Measurements from ENCODE around the gene C6orf15. TPM values are rescaled to one million over a fixed set of nuclear protein-coding genes. Genes with fewer than 3 reads are reported as not detected.

Gene C6orf15
- total RNA-seq, 4 donors from 2014 or later, result not detected

DNA sequence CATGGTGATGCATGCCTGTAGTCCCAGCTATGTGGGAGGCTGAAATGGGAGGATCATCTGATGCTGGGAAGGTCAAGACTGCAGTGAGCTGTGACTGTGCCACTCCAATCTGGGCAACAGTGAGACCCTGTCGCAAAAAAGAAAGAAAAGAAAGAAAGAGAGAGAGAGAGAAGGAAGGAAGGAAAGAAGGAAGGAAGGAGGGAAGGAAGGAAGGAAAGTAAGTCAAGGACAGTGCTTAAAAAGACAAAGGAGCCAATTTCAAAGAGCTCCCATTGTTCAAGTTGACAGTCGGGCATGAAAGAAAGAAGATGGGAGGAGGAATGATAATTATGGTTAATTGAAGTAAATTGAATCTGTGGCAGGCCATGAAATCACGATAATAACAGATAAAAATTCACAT lies 16.2 kb downstream of the C6orf15 start:
- TF ChIP-seq POLR2A (IDR thresholded peaks at IDR 0.05), result no peak
- TF ChIP-seq, protein P1, sequence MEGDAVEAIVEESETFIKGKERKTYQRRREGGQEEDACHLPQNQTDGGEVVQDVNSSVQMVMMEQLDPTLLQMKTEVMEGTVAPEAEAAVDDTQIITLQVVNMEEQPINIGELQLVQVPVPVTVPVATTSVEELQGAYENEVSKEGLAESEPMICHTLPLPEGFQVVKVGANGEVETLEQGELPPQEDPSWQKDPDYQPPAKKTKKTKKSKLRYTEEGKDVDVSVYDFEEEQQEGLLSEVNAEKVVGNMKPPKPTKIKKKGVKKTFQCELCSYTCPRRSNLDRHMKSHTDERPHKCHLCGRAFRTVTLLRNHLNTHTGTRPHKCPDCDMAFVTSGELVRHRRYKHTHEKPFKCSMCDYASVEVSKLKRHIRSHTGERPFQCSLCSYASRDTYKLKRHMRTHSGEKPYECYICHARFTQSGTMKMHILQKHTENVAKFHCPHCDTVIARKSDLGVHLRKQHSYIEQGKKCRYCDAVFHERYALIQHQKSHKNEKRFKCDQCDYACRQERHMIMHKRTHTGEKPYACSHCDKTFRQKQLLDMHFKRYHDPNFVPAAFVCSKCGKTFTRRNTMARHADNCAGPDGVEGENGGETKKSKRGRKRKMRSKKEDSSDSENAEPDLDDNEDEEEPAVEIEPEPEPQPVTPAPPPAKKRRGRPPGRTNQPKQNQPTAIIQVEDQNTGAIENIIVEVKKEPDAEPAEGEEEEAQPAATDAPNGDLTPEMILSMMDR (IDR thresholded peaks at IDR 0.05 in 4 of 5, conservative IDR thresholded peaks at IDR 0.05 in 1 of 5), result no peak
- intact Hi-C loops (cut with DNase I; ENCODE audit: low total_unique reads), result no loop called here
- in situ Hi-C loops (cut with MboI; ENCODE audit: low sequenced_read_pairs in 4 of 4), result loop anchor here in 2 of 4 donors (25.0 kb wide), 2 partner anchors 434 to 559 kb away; partner anchors contain the start of gene DHX16 (in 1 of the 2)

DNA sequence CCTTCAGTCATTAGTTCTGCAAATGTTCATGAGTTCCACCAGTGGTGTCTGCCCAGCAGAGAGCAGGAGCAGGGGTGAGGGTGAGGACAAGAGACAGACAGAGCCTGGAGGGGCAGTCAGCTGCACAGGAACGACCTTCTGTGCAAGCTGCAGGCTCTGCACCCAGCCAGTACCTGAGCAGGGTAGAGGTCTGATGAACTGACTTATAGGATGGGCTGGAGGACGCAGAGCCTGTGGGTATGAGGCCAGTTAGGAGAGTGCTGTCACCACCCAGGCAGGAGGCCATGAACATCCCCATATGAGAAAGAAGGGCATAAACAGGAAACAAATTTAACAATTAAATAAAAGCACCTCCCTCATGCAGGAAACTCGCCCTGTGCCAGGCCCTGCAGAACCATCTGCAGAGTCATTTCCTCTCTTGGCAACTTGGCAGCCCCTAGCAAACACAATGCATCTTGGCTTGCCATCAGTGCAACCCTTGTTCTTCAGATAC lies 17.9 kb downstream of the C6orf15 start:
- no peak overlapping the region for H3K4me3 ChIP-seq
- peaks cover 0 to 13% of the 10 kb centered on the region in 2 donors for H3K4me1 ChIP-seq
- in situ Hi-C loops (cut with MboI; ENCODE audit: low sequenced_read_pairs in 4 of 4), result loop anchor here in 2 of 4 donors (25.0 kb wide), 2 partner anchors 432 to 557 kb away; partner anchors contain the start of gene DHX16 (in 1 of the 2)
- no peak overlapping the region for H3K27ac ChIP-seq
- TF ChIP-seq POLR2A (IDR thresholded peaks at IDR 0.05), result no peak
- TF ChIP-seq, protein P1 (IDR thresholded peaks at IDR 0.05 in 4 of 5, conservative IDR thresholded peaks at IDR 0.05 in 1 of 5), result no peak
- no peaks in the 10 kb centered on the region for H3K9me3 ChIP-seq
- DNase-seq (no peak), ATAC-seq (peak in 1 of 2 donors; percentile 41)
- intact Hi-C loops (cut with DNase I; ENCODE audit: low total_unique reads), result no loop called here
- H3K36me3 ChIP-seq, result no peaks in the 10 kb centered on the region
- H3K27me3 ChIP-seq, result no peaks in the 10 kb centered on the region

More for the DNA sequence above, 16.2 kb downstream of the C6orf15 start:
- Histone ChIP-seq H3K4me3 (no peak overlapping the region), H3K4me1 (peaks cover 0 to 13% of the 10 kb centered on the region in 2 donors), H3K27me3 (no peaks in the 10 kb centered on the region), H3K36me3 (no peaks in the 10 kb centered on the region), H3K9me3 (no peaks in the 10 kb centered on the region), H3K27ac (no peak overlapping the region)
- ATAC-seq (no peak), DNase-seq (no peak)

DNA sequence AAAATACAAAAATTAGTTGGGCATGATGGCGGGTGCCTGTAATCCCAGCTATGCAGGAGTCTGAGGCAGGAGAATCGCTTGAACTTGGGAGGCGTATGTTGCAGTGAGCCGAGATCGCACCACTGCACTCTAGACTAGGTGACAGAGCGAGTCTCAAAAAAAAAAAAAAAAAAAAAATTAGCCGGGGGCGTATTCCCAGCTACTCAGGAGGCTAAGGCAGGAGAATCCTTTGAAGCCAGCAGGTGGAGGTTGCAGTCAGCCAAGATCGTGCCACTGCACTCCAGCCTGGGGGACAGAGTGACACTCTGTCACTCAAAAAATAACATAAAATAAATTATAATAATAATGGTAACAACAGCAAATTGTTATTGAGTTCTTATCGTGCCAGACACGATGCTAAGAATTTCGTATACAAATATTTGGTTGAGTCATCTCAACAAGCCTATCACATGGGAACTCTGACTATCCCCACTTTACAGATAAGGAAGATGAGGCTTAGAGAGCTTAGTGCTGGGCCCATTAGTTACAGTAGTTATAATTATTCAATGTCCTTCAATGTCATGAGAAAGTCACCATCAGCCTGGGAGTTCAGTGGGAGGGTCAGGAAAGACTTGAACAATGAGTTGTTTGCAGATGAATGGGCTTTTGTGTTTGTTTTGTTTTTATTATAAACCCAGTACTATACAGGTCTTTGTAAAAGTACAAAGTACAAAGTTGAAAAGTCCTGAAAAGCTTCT lies 19.4 kb downstream of the C6orf15 start:
- Histone ChIP-seq H3K27ac (no peak overlapping the region), H3K4me3 (no peak overlapping the region), H3K4me1 (peaks cover 0 to 13% of the 10 kb centered on the region in 2 donors), H3K36me3 (no peaks in the 10 kb centered on the region), H3K9me3 (no peaks in the 10 kb centered on the region), H3K27me3 (no peaks in the 10 kb centered on the region)
- DNase-seq (no peak), ATAC-seq (no peak)
- in situ Hi-C loops (cut with MboI; ENCODE audit: low sequenced_read_pairs in 4 of 4), result loop anchor here in 2 of 4 donors (25.0 kb wide), 2 partner anchors 431 to 556 kb away; partner anchors contain the start of gene DHX16 (in 1 of the 2)
- intact Hi-C loops (cut with DNase I; ENCODE audit: low total_unique reads), result no loop called here
- TF ChIP-seq, protein P1 (IDR thresholded peaks at IDR 0.05 in 4 of 5, conservative IDR thresholded peaks at IDR 0.05 in 1 of 5), result no peak
- TF ChIP-seq POLR2A (IDR thresholded peaks at IDR 0.05), result no peak

DNA sequence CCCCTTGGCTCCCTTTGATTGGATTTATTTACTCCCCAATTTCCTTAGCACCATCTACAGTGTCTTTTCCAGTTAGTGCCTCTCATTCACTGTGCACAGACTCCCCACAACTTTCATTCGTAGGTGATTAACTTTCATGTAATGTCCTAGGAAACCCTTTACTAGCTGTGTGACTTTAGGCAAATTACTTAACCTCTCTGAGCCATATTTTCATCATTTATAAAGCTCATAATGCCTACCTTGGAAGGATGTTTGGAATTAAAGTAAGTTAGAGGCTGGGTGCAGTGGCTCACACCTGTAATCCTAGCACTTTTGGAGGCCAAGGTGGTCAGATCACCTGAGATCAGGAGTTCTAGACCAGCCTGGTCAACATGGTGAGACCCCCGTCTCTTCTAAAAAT lies 20.1 kb downstream of the C6orf15 start:
- no peaks in the 10 kb centered on the region for H3K36me3 ChIP-seq
- no peaks in the 10 kb centered on the region for H3K9me3 ChIP-seq
- H3K27me3 ChIP-seq, result no peaks in the 10 kb centered on the region
- ATAC-seq (no peak), DNase-seq (no peak)
- intact Hi-C loops (cut with DNase I; ENCODE audit: low total_unique reads) (no loop called here), in situ Hi-C loops (cut with MboI; ENCODE audit: low sequenced_read_pairs in 4 of 4) (loop anchor here in 2 of 4 donors (25.0 kb wide), 2 partner anchors 430 to 555 kb away; partner anchors contain the start of gene DHX16 (in 1 of the 2))
- no peak overlapping the region for H3K27ac ChIP-seq
- no peak for TF ChIP-seq POLR2A (IDR thresholded peaks at IDR 0.05)
- TF ChIP-seq, protein P1 (IDR thresholded peaks at IDR 0.05 in 4 of 5, conservative IDR thresholded peaks at IDR 0.05 in 1 of 5), result no peak
- no peak overlapping the region for H3K4me3 ChIP-seq
- peaks cover 2 to 16% of the 10 kb centered on the region in 2 donors for H3K4me1 ChIP-seq

Measured in gastrocnemius medialis (tissue), 4 donors.